Measurements from ENCODE around the gene IMPDH1. TPM values are rescaled to one million over a fixed set of nuclear protein-coding genes. Genes with fewer than 3 reads are reported as not detected.

The IMPDH1 gene
- total RNA-seq, 1 donor from 2014 or later, result 17.4 TPM

DNA sequence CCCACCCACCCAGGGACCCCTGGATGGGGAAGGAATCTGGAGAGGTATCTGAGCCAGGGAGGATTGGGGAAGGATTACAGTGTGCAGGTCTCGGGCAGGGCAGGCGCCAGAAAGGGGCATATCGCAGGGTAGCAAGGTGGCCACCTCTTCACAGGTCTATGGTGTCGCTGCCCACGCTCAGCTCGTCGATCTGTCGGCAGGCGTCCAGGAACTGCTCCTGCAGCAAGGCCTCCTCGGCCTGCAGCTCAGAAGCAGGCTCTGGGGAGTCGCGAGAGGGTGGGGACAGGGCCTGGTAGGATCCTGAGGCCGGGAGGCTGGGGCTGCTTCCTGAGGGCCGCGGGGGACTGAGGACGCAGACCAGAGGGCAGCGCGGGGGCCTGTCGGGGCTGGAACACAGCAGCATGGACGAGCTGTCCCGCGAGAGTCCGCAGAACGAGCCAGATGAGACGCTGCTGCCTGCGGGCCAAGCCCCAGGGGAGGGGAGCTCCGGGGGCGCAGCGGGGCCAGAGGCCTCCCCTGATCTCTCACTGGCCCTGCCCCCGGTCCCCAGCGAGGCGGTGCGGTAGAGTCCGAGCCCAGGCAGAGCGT lies 59.0 kb downstream of the IMPDH1 start:
- peak; percentile 23 for DNase-seq
- Histone ChIP-seq H3K27ac (replicated peaks) (no peak overlapping the region), H3K27me3 (ENCODE audit: low read depth) (peaks cover 43% of the 10 kb centered on the region), H3K9me3 (replicated peaks) (no peaks in the 10 kb centered on the region), H3K36me3 (no peaks in the 10 kb centered on the region), H3K4me3 (peak overlapping the region; percentile 58), H3K4me1 (peaks cover 12% of the 10 kb centered on the region)
- intact Hi-C loops (cut with micrococcal nuclease), result no loop called here
- TF ChIP-seq, protein P1, sequence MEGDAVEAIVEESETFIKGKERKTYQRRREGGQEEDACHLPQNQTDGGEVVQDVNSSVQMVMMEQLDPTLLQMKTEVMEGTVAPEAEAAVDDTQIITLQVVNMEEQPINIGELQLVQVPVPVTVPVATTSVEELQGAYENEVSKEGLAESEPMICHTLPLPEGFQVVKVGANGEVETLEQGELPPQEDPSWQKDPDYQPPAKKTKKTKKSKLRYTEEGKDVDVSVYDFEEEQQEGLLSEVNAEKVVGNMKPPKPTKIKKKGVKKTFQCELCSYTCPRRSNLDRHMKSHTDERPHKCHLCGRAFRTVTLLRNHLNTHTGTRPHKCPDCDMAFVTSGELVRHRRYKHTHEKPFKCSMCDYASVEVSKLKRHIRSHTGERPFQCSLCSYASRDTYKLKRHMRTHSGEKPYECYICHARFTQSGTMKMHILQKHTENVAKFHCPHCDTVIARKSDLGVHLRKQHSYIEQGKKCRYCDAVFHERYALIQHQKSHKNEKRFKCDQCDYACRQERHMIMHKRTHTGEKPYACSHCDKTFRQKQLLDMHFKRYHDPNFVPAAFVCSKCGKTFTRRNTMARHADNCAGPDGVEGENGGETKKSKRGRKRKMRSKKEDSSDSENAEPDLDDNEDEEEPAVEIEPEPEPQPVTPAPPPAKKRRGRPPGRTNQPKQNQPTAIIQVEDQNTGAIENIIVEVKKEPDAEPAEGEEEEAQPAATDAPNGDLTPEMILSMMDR (IDR thresholded peaks at IDR 0.05; ENCODE audit: borderline replicate concordance), result no peak

DNA sequence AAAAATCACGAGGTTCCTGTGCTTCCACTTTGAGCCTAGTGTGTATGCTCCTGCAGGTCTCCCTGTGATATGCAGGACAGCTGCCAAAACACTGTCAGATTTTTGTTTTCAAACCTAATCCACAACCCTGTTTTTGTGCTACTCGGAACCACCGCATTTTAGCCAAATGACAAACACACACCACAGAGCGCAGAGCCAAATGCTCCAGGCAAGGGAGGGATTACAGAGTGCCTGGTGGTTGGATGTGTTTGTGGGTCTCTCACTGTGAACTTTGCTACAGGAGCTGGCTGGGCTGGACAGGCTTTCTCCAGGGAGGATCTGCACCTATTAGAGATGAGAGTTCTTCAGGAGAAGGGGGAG lies 60.3 kb downstream of the IMPDH1 start:
- intact Hi-C loops (cut with micrococcal nuclease), result no loop called here
- H3K27me3 ChIP-seq (ENCODE audit: low read depth), result peaks cover 38% of the 10 kb centered on the region
- TF ChIP-seq, protein P1 (IDR thresholded peaks at IDR 0.05; ENCODE audit: borderline replicate concordance), result no peak
- peaks cover 12% of the 10 kb centered on the region for H3K4me1 ChIP-seq
- H3K4me3 ChIP-seq, result no peak overlapping the region
- no peaks in the 10 kb centered on the region for H3K9me3 ChIP-seq (replicated peaks)
- H3K36me3 ChIP-seq, result no peaks in the 10 kb centered on the region
- DNase-seq, result no peak
- H3K27ac ChIP-seq (replicated peaks), result no peak overlapping the region

DNA sequence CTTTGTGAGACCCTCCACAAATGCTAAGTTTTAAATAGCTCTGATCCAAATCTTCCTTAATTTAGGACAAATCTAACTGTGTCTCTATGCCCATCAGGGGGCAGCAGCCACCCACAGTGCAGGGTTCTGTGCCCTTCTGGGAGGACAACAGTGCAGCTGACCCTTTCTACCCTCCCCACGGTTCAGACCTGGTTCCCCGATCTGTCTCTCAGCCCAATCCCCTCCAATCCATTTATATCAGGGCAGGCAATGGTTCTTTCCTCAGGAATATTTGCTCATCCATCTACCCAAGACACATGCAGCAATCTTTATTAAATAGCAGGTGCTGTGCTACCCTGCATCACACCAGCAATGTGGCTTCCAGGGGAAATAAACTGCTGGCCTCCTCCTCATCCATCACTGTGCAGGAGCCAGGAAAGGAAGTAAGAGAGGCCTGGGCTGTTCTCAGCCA lies 62.1 kb downstream of the IMPDH1 start:
- H3K27ac ChIP-seq (replicated peaks), result no peak overlapping the region
- no peaks in the 10 kb centered on the region for H3K36me3 ChIP-seq
- no peak overlapping the region for H3K4me3 ChIP-seq
- TF ChIP-seq, protein P1 (IDR thresholded peaks at IDR 0.05; ENCODE audit: borderline replicate concordance), result peak; percentile 76
- H3K4me1 ChIP-seq, result peaks cover 27% of the 10 kb centered on the region
- intact Hi-C loops (cut with micrococcal nuclease), result no loop called here
- no peaks in the 10 kb centered on the region for H3K9me3 ChIP-seq (replicated peaks)
- DNase-seq, result peak; percentile 45
- H3K27me3 ChIP-seq (ENCODE audit: low read depth), result peaks cover 23% of the 10 kb centered on the region

DNA sequence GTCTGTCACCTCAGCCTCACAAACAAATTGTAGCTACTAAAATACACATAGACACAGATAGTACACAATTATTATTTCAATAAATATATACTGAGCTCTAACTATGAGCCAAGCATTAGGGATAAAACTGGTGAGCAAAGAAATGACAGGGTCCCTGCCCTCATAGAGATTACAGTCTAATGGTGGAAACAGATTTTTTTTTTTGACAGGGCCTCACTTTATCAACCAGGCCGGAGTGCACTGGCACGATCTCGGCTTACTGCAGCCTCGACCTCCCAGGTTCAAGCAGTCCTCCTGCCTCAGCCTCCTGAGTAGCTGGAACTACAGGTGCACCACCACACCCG lies 65.4 kb downstream of the IMPDH1 start:
- H3K27ac ChIP-seq (replicated peaks), result no peak overlapping the region

DNA sequence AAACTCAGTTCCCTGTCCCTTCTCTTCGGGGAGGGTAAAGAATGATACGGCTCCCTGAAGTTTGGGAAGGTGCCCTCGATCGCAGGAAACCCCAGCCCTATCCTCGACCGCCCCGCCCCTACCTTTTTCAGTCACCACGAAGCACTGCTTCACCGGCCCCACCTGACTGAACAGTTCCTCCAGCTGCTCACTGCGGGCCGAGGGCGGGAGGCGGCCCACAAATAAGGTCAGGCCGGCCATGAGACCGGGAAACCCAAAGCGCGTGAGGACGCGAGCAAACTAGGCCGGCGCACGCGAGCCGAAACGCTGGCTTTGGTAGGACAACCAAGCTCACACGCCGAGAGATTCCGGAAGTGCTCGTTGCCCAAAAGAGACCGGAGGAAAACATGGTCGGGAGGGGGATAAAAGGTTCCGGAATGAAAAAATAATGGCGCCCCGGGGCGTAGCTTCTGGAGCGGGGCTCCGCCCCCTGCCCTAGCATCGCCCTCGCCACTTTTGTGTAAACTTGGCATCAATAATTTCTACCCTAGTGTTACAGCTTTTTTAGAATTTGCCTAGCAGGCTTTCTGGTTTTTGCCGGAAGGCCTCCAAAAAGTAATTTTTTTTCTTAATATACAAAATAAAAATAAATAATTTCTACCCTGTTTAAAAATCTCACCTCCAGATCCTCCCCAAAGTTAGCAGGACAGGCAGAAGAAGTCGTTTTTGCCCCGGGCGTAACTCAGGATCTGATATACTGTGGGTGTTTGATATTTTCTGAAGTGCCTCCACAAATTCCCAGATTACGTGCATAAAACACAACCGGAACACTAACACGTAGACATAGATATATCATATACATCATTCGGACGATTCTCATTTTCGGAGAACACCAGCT lies 66.0 kb downstream of the IMPDH1 start, which contains the start of gene RBM28:
RBM28 (minus strand) TSS at position 355 of the 877 bp plus-strand sequence; CDS start at position 240, 115 bp downstream.
- Histone ChIP-seq H3K4me1 (peaks cover 33% of the 10 kb centered on the region), H3K36me3 (peaks cover 8% of the 10 kb centered on the region), H3K4me3 (peak within 1 kb of the TSS; percentile 87), H3K9me3 (replicated peaks) (no peaks in the 10 kb centered on the region), H3K27me3 (ENCODE audit: low read depth) (no peaks in the 10 kb centered on the region), H3K27ac (replicated peaks) (peak within 1 kb of the TSS; percentile 86)
- DNase-seq, result peak; percentile 84
- TF ChIP-seq, protein P1 (IDR thresholded peaks at IDR 0.05; ENCODE audit: borderline replicate concordance), result no peak
- intact Hi-C loops (cut with micrococcal nuclease), result no loop called here

More for the DNA sequence above, 65.4 kb downstream of the IMPDH1 start:
- peak overlapping the region; percentile 87 for H3K4me3 ChIP-seq
- TF ChIP-seq, protein P1 (IDR thresholded peaks at IDR 0.05; ENCODE audit: borderline replicate concordance), result no peak
- peaks cover 33% of the 10 kb centered on the region for H3K4me1 ChIP-seq
- intact Hi-C loops (cut with micrococcal nuclease), result no loop called here
- no peaks in the 10 kb centered on the region for H3K27me3 ChIP-seq (ENCODE audit: low read depth)
- no peak for DNase-seq
- H3K36me3 ChIP-seq, result peaks cover 2% of the 10 kb centered on the region
- no peaks in the 10 kb centered on the region for H3K9me3 ChIP-seq (replicated peaks)

Other genes with a start within 250 kb of the IMPDH1 start
- 0.14 TPM for gene LEP, start 168.7 kb downstream of the IMPDH1 start, total RNA-seq
- 35.7 TPM for gene RBM28, start 66.1 kb downstream of the IMPDH1 start, total RNA-seq
- 1.6 TPM for gene PRRT4, start 48.3 kb downstream of the IMPDH1 start, total RNA-seq
- gene HILPDA, start 45.9 kb upstream of the IMPDH1 start, total RNA-seq, result 7.9 TPM
- gene METTL2B, start 66.8 kb upstream of the IMPDH1 start, total RNA-seq, result 19.5 TPM

Measured in left ventricle myocardium inferior (tissue), 1 donor.